ENCODE data around the gene ALAD. TPM values are rescaled to one million over a fixed set of nuclear protein-coding genes. Genes with fewer than 3 reads are reported as not detected.
"Not testable (repeated sequence)": the region's sequence is repeated elsewhere in the genome, so short reads cannot be mapped to it uniquely, and the experiment has no call there.

The ALAD gene
- total RNA-seq, 4 donors from 2014 or later: 8.9 to 16.2 (median 12.3) TPM

- DNase-seq (no peak), ATAC-seq (no peak)
- Histone ChIP-seq H3K27ac (no peak overlapping the region), H3K9me3 (no peaks in the 10 kb centered on the region), H3K4me1 (peaks cover 0 to 5% of the 10 kb centered on the region in 2 donors), H3K27me3 (no peaks in the 10 kb centered on the region), H3K4me3 (no peak overlapping the region), H3K36me3 (peaks cover 0 to 4% of the 10 kb centered on the region in 2 donors)
- intact Hi-C loops (cut with DNase I; ENCODE audit: low total_unique reads) (no loop called here), in situ Hi-C loops (cut with MboI; ENCODE audit: low sequenced_read_pairs in 4 of 4) (no loop called here)
- TF ChIP-seq POLR2A (IDR thresholded peaks at IDR 0.05) (no peak), CTCF (IDR thresholded peaks at IDR 0.05 in 4 of 5, conservative IDR thresholded peaks at IDR 0.05 in 1 of 5) (no peak)
Observed at GRCh38 chr9:113368348-113368981, 32.6 kb downstream of the ALAD start.

- H3K9me3 ChIP-seq; H3K27me3 ChIP-seq; H3K4me1 ChIP-seq; H3K27ac ChIP-seq; DNase-seq; ATAC-seq; intact Hi-C loops (cut with DNase I; ENCODE audit: low total_unique reads); H3K4me3 ChIP-seq; H3K36me3 ChIP-seq; in situ Hi-C loops (cut with MboI; ENCODE audit: low sequenced_read_pairs in 4 of 4): not testable (repeated sequence)
Observed at GRCh38 chr9:113365652-113366051, 35.4 kb downstream of the ALAD start.

GRCh38 chr9:113364951-113365350, 36.1 kb downstream of the ALAD start:
- intact Hi-C loops (cut with DNase I; ENCODE audit: low total_unique reads) (no loop called here), in situ Hi-C loops (cut with MboI; ENCODE audit: low sequenced_read_pairs in 4 of 4) (no loop called here)
- H3K36me3 ChIP-seq: no peaks in the 10 kb centered on the region
- H3K27me3 ChIP-seq: no peaks in the 10 kb centered on the region
- H3K9me3 ChIP-seq: no peaks in the 10 kb centered on the region
- ATAC-seq (no peak), DNase-seq (no peak)
- TF ChIP-seq POLR2A (IDR thresholded peaks at IDR 0.05) (no peak), CTCF (IDR thresholded peaks at IDR 0.05 in 4 of 5, conservative IDR thresholded peaks at IDR 0.05 in 1 of 5) (no peak)
- H3K27ac ChIP-seq: no peak overlapping the region
- H3K4me1 ChIP-seq: peaks cover 0 to 4% of the 10 kb centered on the region in 2 donors
- no peak overlapping the region for H3K4me3 ChIP-seq

GRCh38 chr9:113363336-113363735, 37.7 kb downstream of the ALAD start:
- in situ Hi-C loops (cut with MboI; ENCODE audit: low sequenced_read_pairs in 4 of 4): no loop called here
- no peak for TF ChIP-seq POLR2A (IDR thresholded peaks at IDR 0.05)
- DNase-seq (no peak), ATAC-seq (no peak)
- no peak overlapping the region for H3K27ac ChIP-seq
- no peak overlapping the region for H3K4me3 ChIP-seq
- H3K36me3 ChIP-seq: no peaks in the 10 kb centered on the region
- H3K9me3 ChIP-seq: no peaks in the 10 kb centered on the region
- H3K27me3 ChIP-seq: no peaks in the 10 kb centered on the region
- intact Hi-C loops (cut with DNase I; ENCODE audit: low total_unique reads): no loop called here
- no peaks in the 10 kb centered on the region for H3K4me1 ChIP-seq

GRCh38 chr9:113361304-113362018, 39.6 kb downstream of the ALAD start:
- no peaks in the 10 kb centered on the region for H3K36me3 ChIP-seq
- DNase-seq (no peak), ATAC-seq (no peak)
- intact Hi-C loops (cut with DNase I; ENCODE audit: low total_unique reads) (no loop called here), in situ Hi-C loops (cut with MboI; ENCODE audit: low sequenced_read_pairs in 4 of 4) (no loop called here)
- H3K9me3 ChIP-seq: no peaks in the 10 kb centered on the region
- H3K27ac ChIP-seq: no peak overlapping the region
- H3K4me3 ChIP-seq: no peak overlapping the region
- H3K27me3 ChIP-seq: no peaks in the 10 kb centered on the region
- no peaks in the 10 kb centered on the region for H3K4me1 ChIP-seq
- TF ChIP-seq CTCF (IDR thresholded peaks at IDR 0.05 in 4 of 5, conservative IDR thresholded peaks at IDR 0.05 in 1 of 5): no peak
- no peak for TF ChIP-seq POLR2A (IDR thresholded peaks at IDR 0.05)

Measured in gastrocnemius medialis (tissue), 4 donors.